CD1c-positive myeloid dendritic cell (primary cell): ENCODE data around the gene LRRC15.
A peak's percentile ranks its signal among the peaks of the same experiment; 100 is the strongest.

Experiments used
- DNase-seq: peaks from one replicate; pipeline ENCODE4 v3.0.0-alpha.2; 2016; ENCODE audit errors: extremely low spot score

The LRRC15 gene

GRCh38 chr3:194336601-194337355 lies 32.8 kb downstream of the LRRC15 start:
- no peak for DNase-seq

DNA sequence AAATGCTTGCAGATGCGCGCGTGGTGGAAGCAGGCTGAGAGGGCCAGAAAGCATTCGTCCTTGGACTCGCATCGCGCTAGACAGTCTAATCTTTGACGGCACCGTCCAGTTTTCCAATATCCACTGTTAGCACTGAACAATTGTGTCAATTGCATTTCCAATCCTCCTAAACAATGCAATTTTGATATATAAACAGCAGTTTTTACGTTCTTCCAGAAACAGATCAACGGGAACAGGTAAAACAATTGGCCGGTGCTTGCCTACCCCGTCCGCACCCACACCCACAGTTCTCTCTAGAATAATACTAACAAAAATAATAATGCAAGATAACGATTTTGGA lies 35.6 kb downstream of the LRRC15 start:
- no peak for DNase-seq

- DNase-seq, result peak; percentile 91
Observed at GRCh38 chr3:194333212-194333980, 36.1 kb downstream of the LRRC15 start.

DNA sequence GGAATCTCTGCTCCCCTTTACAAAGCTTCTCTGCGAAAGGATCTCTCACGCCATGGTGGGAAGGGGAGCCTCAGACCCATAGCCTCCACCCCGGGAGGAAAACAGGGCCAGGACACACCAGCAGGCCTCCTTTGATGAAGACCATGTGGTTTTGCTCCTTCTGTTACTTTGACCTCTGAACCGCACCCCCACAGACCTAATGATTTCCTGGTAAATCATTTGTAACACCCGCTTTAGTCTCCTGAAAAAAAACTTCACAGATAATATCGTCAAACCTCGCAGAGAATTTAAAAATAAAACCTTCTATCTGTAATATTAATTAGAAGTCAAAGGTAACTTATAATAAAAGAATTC lies 36.7 kb downstream of the LRRC15 start:
- DNase-seq, result no peak

DNA sequence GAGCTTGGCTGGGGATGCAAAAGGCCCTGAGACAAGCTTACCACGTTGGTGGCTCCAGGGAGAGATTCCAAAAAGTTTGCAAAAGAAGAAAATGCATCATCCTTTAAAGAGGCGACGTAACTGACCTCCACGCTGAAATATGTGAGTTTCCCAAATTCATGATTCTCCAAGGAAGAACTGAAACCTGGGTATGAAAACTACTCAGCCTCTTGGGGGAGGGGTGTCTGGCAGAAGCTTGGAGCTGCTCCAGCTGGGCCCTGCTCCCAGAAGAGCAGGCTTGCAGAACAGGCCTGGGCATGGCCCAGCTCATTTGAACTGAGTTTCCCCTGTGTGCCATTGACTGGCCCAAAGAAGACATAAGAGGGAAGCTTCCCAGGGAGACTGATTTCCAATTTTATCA lies 39.0 kb downstream of the LRRC15 start:
- DNase-seq, result peak; percentile 87

DNA sequence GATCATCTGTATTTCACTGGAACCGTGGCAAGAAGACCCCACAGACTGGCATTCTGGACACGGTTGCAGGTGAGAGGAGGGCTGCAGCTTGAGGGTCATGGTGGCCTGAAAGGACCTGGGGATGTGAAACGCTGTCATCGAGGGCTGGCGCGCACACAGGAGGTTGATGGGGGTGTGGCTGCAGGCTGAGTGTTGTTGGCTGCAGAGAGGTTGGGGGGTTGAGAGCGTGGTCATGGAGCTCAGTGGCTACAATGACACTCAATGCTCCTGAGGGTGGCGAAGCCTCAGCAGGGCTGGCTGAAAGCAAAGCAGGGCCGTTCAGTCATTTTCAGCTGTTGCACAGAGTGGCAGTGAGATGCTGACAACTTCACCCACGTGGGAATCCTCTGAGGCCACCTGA lies 39.4 kb downstream of the LRRC15 start:
- DNase-seq, result no peak

DNA sequence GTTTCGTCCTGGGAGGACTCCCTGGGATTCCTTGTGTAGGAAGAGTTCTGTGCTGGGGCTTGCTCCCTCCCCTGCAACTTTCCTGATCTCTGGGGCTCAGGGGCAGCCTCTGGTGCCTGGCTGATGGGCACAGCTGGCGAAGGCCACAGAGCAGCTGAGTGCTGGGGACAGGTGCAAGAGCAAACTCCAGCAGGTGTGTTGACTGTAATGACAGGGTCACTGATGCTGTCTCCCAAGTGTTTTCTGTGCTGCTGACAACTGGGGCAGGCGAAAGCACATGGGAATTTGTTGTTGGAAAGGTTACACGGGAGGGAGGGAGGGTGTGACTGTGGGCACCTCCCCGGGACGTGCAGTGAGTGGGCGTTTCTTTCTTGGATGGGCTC lies 40.0 kb downstream of the LRRC15 start:
- no peak for DNase-seq

- DNase-seq, result no peak
Observed at GRCh38 chr3:194328942-194329582, 40.5 kb downstream of the LRRC15 start.

- DNase-seq, result no peak
Observed at GRCh38 chr3:194328053-194328657, 41.4 kb downstream of the LRRC15 start.

DNA sequence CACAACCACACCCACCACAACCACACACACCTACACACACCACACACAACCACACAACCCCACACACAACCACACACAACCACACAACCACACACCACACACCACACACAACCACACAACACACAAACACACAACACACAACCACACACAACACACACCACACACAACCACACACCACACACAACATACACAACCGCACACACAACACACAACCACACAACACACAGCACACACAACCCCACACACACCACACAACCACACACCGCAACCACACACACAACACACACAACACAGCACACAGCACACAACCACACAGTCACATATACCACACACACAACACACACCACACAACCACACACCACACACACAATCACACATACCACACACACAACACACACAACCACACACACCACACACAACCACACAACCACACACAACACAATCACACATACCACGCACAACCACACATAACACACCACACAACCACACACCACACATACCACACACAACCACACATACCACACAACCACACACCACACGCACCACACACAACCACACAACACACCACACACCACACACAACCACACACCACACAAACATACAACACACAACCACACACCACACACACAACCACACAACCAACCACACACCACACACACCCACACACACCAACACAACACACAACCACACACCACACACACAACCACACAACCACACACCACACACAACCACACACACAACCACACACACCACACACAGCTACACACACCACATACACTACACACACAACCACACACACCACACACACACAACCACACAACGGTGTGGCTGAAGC lies 42.1 kb downstream of the LRRC15 start:
- no peak for DNase-seq

GRCh38 chr3:194326968-194327217 lies 42.6 kb downstream of the LRRC15 start:
- DNase-seq, result no peak

- DNase-seq, result no peak
Observed at GRCh38 chr3:194326192-194326967, 43.2 kb downstream of the LRRC15 start.

DNA sequence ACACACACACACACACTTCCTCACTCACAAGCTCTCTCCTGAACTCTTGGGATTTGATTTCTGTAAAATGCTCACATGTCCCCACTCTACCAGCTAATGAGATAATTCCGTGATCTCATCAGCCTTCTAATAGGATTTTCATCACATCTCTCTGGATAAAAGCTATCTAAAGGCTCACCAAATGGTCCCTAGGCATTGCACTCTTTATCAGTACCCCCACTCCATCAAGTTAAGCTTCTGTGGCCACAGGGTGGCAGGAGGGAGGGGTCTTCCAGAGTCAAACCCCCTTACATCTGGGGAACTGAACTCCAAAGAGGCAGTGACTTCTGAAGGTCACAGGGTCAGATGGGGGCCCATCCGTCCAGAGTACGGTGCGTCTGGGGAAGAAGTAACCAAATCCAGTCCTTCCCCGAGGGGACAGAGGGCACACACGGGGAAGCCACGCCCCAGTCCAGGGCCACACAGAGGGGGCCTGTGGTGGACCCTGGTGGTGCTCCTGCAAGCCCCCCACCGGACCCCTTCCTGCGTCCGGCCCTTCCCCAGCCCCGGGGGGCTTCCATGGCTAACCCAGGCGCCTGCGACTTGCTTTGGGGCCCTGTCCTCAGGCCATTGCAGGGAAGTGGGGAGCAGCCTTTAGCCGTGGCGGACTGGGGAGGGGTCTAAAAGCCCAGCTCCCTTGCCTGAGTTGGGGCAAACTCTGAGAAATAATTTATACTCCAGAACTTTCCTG lies 44.0 kb downstream of the LRRC15 start:
- DNase-seq, result no peak

DNA sequence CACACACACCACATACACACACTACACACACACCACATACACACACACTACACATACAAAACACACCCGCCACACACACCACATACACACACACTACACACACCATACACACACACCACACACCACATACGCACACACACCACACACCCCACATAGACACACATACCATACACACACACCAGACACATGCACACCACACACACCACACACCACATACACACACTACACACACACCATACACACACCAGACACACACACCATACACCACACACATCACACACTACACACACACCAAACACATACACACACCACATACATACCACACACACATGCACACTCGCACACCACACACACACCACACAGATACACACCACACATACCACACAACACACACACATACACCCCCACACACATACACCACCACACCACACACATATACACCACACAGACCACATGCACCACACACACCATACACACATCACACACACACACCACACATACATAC lies 44.7 kb downstream of the LRRC15 start:
- no peak for DNase-seq

DNA sequence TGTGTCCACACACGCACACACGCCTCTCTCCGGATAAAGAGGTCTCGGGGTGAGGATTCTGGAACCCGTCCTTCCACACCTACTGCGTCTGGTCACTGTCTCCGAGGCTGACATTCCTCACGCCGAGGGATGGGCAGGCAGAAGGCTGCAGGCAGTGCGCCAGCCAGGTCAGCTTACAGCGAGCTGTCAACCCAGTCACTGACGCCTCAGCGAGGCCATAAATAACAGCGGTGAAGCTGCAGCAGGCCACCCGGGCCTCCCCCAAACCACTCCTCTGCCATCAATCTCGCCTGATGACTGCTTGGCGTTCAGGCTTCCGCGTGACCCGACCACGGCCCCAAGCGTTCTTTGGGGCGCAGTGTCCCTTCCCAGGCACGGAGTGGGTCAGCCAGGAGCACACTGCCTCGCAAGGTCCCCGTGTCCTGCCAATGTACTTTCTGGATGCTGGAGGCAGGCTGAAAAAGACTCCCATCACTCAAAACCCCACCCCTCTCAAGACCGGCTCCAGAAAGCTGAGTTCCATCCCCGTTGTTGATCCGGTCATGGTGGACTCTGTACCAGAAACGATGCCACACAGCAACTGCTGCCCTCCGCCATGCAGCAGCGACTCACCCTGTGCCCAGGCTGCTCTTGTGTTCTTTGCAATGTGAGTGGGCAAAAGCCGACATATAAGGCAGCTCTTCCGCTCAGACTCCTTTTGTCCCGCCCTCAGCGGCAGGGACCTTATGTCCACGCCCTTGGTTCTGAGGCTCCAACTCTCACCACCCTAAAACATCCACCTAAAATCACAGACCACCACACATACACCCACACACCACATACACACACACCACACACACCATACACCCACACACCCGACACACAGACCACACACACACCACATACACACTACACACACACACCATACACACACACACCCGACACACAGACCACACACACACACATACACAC lies 45.5 kb downstream of the LRRC15 start:
- DNase-seq, result peak; percentile 62

GRCh38 chr3:194322678-194323211 lies 46.8 kb downstream of the LRRC15 start:
- DNase-seq, result peak; percentile 19

GRCh38 chr3:194321693-194322640 lies 47.6 kb downstream of the LRRC15 start:
- no peak for DNase-seq

DNA sequence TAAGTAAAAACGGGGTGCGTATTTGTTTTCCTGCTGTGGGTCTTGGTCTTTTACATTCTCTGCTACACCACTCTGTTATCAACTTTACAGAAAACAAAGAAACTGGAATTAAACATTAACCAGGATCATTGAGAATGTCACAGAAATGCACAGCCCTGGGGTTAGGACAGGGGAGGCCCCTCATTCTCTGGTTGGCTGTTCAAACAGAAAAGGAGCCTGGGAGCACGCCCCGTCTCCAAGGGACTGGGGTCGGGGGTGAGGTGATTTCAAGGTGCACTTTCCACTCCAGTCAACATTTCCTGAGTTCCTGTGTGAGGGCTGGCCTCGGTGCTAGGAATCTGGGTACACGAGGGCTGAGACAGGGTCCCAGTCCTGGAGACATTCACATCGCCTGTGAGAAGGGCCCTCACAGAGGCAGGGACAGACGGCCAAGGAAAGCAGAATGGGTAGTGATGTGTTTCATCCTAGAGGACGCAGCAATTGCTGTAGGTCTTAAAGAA lies 48.7 kb downstream of the LRRC15 start:
- DNase-seq, result no peak
